Measurements from ENCODE around the gene SLC6A19. TPM values are rescaled to one million over a fixed set of nuclear protein-coding genes. Genes with fewer than 3 reads are reported as not detected.
"Not testable (repeated sequence)": the region's sequence is repeated elsewhere in the genome, so short reads cannot be mapped to it uniquely, and the experiment has no call there.

SLC6A19 gene
- total and polyA plus RNA-seq, 2 of the 13 experiments (the other 11 are each of a cell fraction or from before 2014, with no cell fraction given): 0.02 TPM; not detected in 1

DNA sequence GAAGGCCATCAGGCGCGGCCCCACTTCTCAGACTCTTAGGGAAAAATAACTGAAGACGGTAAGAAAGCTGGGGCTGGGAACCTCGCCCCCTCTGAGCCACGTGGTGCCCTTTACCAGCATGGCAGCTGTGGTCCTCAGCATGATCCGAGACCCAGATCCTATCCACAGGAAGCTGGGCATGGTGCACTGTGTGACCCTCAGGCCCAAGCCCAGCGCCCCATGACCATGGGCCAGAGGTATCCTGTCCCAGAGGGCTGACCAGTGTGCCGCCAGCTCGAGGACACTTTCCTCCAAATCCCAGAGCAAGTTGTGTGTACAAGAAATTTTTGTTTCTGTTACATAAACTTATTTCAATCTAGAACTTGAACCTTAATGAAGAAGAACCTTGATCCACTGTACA lies 65.4 kb downstream of the SLC6A19 start:
- TF ChIP-seq ZNF615 (CRISPR knock-in tag; IDR thresholded peaks at IDR 0.05; ENCODE audit: borderline replicate concordance): no peak
- no peak for TF ChIP-seq MTA3 (CRISPR knock-in tag; IDR thresholded peaks at IDR 0.05)
- TF ChIP-seq ZNF160 (CRISPR knock-in tag; IDR thresholded peaks at IDR 0.05): no peak
- no peak for TF ChIP-seq FIP1L1 (IDR thresholded peaks at IDR 0.05; ENCODE audit: borderline replicate concordance, insufficient read depth, low read depth, low read length)
- no peak for TF ChIP-seq ZNF564 (CRISPR knock-in tag; IDR thresholded peaks at IDR 0.05)
- TF ChIP-seq, protein P1, sequence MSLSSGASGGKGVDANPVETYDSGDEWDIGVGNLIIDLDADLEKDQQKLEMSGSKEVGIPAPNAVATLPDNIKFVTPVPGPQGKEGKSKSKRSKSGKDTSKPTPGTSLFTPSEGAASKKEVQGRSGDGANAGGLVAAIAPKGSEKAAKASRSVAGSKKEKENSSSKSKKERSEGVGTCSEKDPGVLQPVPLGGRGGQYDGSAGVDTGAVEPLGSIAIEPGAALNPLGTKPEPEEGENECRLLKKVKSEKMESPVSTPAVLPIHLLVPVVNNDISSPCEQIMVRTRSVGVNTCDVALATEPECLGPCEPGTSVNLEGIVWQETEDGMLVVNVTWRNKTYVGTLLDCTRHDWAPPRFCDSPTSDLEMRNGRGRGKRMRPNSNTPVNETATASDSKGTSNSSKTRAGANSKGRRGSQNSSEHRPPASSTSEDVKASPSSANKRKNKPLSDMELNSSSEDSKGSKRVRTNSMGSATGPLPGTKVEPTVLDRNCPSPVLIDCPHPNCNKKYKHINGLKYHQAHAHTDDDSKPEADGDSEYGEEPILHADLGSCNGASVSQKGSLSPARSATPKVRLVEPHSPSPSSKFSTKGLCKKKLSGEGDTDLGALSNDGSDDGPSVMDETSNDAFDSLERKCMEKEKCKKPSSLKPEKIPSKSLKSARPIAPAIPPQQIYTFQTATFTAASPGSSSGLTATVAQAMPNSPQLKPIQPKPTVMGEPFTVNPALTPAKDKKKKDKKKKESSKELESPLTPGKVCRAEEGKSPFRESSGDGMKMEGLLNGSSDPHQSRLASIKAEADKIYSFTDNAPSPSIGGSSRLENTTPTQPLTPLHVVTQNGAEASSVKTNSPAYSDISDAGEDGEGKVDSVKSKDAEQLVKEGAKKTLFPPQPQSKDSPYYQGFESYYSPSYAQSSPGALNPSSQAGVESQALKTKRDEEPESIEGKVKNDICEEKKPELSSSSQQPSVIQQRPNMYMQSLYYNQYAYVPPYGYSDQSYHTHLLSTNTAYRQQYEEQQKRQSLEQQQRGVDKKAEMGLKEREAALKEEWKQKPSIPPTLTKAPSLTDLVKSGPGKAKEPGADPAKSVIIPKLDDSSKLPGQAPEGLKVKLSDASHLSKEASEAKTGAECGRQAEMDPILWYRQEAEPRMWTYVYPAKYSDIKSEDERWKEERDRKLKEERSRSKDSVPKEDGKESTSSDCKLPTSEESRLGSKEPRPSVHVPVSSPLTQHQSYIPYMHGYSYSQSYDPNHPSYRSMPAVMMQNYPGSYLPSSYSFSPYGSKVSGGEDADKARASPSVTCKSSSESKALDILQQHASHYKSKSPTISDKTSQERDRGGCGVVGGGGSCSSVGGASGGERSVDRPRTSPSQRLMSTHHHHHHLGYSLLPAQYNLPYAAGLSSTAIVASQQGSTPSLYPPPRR (CRISPR knock-in tag; IDR thresholded peaks at IDR 0.05; ENCODE audit: borderline replicate concordance): no peak
- no peak for TF ChIP-seq THAP11 (CRISPR knock-in tag; IDR thresholded peaks at IDR 0.05)
- no peak for TF ChIP-seq ZFP36L1 (CRISPR knock-in tag; IDR thresholded peaks at IDR 0.05)
- TF ChIP-seq ZNF678 (CRISPR knock-in tag; IDR thresholded peaks at IDR 0.05): no peak
- no peak for TF ChIP-seq HDAC1 (CRISPR knock-in tag; IDR thresholded peaks at IDR 0.05)
- TF ChIP-seq, protein P2, sequence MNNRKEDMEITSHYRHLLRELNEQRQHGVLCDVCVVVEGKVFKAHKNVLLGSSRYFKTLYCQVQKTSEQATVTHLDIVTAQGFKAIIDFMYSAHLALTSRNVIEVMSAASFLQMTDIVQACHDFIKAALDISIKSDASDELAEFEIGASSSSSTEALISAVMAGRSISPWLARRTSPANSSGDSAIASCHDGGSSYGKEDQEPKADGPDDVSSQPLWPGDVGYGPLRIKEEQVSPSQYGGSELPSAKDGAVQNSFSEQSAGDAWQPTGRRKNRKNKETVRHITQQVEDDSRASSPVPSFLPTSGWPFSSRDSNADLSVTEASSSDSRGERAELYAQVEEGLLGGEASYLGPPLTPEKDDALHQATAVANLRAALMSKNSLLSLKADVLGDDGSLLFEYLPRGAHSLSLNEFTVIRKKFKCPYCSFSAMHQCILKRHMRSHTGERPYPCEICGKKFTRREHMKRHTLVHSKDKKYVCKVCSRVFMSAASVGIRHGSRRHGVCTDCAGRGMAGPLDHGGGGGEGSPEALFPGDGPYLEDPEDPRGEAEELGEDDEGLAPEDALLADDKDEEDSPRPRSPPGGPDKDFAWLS (CRISPR knock-in tag; IDR thresholded peaks at IDR 0.05; ENCODE audit: borderline replicate concordance): no peak
- TF ChIP-seq, protein P3, sequence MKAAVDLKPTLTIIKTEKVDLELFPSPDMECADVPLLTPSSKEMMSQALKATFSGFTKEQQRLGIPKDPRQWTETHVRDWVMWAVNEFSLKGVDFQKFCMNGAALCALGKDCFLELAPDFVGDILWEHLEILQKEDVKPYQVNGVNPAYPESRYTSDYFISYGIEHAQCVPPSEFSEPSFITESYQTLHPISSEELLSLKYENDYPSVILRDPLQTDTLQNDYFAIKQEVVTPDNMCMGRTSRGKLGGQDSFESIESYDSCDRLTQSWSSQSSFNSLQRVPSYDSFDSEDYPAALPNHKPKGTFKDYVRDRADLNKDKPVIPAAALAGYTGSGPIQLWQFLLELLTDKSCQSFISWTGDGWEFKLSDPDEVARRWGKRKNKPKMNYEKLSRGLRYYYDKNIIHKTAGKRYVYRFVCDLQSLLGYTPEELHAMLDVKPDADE (CRISPR knock-in tag; IDR thresholded peaks at IDR 0.05): no peak
- ATAC-seq (no peak), DNase-seq (ENCODE audit: low spot score) (no peak), FAIRE-seq (no peak)
- Histone ChIP-seq H2AFZ (ENCODE audit: low read length) (no peak overlapping the region), H3K4me1 (ENCODE audit: insufficient read depth, low read length) (no peaks in the 10 kb centered on the region), H3K4me2 (ENCODE audit: low read depth, low read length) (no peak overlapping the region), H3K27ac (ENCODE audit: extremely low read length, insufficient read depth, low read length) (no peak overlapping the region), H3K9ac (ENCODE audit: insufficient read depth, low read depth, low read length) (no peak overlapping the region), H3K36me3 (replicated peaks in 1 of 2; ENCODE audit: control insufficient read depth in 1 of 2, insufficient read depth in 2 of 2, low read length in 2 of 2) (peaks cover 0 to 2% of the 10 kb centered on the region in 2 experiments; a peak in 1 of 5 replicates), H3K27me3 (ENCODE audit: control insufficient read depth in 1 of 2, insufficient read depth in 2 of 2, low read length in 2 of 2) (peaks cover 1 to 11% of the 10 kb centered on the region in 2 experiments; a peak in 1 of 5 replicates), H3K9me3 (ENCODE audit: low read length) (no peaks in the 10 kb centered on the region), H4K20me1 (ENCODE audit: insufficient read depth, low read length) (no peaks in the 10 kb centered on the region), H3K79me2 (ENCODE audit: insufficient read depth, low read length) (no peaks in the 10 kb centered on the region), H3K4me3 (replicated peaks in 1 of 3; ENCODE audit: insufficient read depth in 1 of 3, low read depth in 2 of 3, low read length in 3 of 3) (no peak overlapping the region)
- POLR2A ChIA-PET: no interaction called here
- intact Hi-C loops (cut with micrococcal nuclease; ENCODE audit: unreplicated experiment) (no loop called here), in situ Hi-C loops (cut with HindIII; ENCODE audit: extremely low pct_ligation_motif_present, low pct_unique_long_range_greater_than_20kb) (no loop called here)
- WGBS (ENCODE audit: low lambda C conversion rate): 62% methylated on average over 8 of the region's 9 CpGs
- CTCF ChIA-PET (ENCODE audit: low intra/inter-chr PET ratio, low total read pairs): no interaction called here
- no TSS peak for BruUV-seq (replicated peaks)

DNA sequence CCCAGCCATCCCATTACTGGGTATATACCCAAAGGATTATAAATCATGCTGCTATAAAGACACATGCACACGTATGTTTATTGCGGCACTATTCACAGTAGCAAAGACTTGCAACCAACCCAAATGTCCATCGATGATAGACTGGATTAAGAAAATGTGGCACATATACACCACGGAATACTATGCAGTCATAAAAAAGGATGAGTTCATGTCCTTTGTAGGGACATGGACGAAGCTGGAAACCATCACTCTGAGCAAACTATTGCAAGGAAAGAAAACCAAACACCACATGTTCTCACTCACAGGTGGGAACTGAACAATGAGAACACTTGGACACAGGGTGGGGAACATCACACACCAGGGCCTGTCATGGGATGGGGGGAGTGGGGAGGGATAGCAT lies 66.1 kb downstream of the SLC6A19 start:
- H3K9me3 ChIP-seq (ENCODE audit: low read length); H3K27ac ChIP-seq (ENCODE audit: extremely low read length, insufficient read depth, low read length); in situ Hi-C loops (cut with HindIII; ENCODE audit: extremely low pct_ligation_motif_present, low pct_unique_long_range_greater_than_20kb); DNase-seq (ENCODE audit: low spot score); H3K4me3 ChIP-seq (replicated peaks in 1 of 3; ENCODE audit: insufficient read depth in 1 of 3, low read depth in 2 of 3, low read length in 3 of 3); H2AFZ ChIP-seq (ENCODE audit: low read length); intact Hi-C loops (cut with micrococcal nuclease; ENCODE audit: unreplicated experiment); FAIRE-seq; CTCF ChIA-PET (ENCODE audit: low intra/inter-chr PET ratio, low total read pairs); H4K20me1 ChIP-seq (ENCODE audit: insufficient read depth, low read length); ATAC-seq; BruUV-seq (replicated peaks); POLR2A ChIA-PET; H3K4me2 ChIP-seq (ENCODE audit: low read depth, low read length); H3K79me2 ChIP-seq (ENCODE audit: insufficient read depth, low read length); H3K36me3 ChIP-seq (replicated peaks in 1 of 2; ENCODE audit: control insufficient read depth in 1 of 2, insufficient read depth in 2 of 2, low read length in 2 of 2); H3K9ac ChIP-seq (ENCODE audit: insufficient read depth, low read depth, low read length); H3K4me1 ChIP-seq (ENCODE audit: insufficient read depth, low read length): not testable (repeated sequence)
- WGBS (ENCODE audit: low lambda C conversion rate): 38% methylated on average over 5 of the region's 5 CpGs
- peaks cover 0 to 11% of the 10 kb centered on the region in 2 experiments; a peak in 1 of 5 replicates for H3K27me3 ChIP-seq (ENCODE audit: control insufficient read depth in 1 of 2, insufficient read depth in 2 of 2, low read length in 2 of 2)

All from HepG2 (cell line).